A549 (cell line): ENCODE data around the gene GUK1.

Source experiments
- RAD21 ChIP-seq, 2 experiments: fragments of >200 bp in 1 of 2; sonication (Bioruptor Twin) in 1 of 2; formaldehyde crosslinking in 1 of 2; IDR thresholded peaks in 1 of 2; conservative IDR thresholded peaks in 1 of 2; 2 replicates in 1 of 2; 3 replicates in 1 of 2; pipeline ENCODE4 v1.6.1; 2012 to 2018; ENCODE audit warnings: inconsistent platforms in 1 of 2
- TF ChIP-seq, protein P1 (sequence below): fragments of >200 bp; sonication (Bioruptor Twin); formaldehyde crosslinking; IDR thresholded peaks from 3 replicates; pipeline ENCODE4 v1.5.1; 2016

DNA sequence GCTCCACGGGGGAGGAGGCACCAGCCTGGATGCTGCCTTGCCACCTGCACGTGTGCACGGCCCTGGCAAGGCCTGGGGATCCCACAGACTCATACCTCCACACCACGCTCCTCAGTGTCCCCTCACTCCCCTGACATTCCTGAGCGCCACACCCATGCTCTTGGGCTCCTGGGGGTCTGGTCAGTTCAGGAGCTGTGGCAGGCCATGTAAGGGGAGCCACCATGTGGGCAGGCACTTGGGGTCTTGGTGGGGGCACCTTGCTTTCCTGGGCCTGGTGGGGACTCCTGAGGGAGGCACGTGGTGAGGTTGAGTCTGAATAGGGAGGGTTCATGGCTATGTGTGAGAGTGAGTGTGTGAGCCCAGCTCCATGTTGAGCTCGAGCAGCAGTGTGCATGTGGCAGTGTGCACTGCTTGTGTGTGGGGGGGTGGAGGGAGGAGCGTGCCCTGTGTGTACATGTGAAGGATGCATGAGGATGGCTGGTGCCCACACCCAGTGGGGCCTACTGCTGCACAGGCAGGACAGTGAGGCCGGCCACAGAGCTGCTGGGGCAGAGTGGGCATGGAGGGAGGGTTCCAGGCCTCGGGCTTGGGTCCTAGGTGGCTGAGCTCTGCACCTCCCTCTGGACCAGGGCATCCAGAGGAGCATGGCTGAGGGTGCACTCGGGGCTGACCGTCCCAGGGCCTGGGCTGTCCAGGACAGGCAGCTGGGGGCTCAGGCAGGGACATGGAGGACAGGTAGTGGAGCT, 11.3 kb downstream of the GUK1 start:
- TF ChIP-seq RAD21 (conservative IDR thresholded peaks at IDR 0.05 in 1 of 2, IDR thresholded peaks at IDR 0.05 in 1 of 2) = no peak
- TF ChIP-seq, protein P1, sequence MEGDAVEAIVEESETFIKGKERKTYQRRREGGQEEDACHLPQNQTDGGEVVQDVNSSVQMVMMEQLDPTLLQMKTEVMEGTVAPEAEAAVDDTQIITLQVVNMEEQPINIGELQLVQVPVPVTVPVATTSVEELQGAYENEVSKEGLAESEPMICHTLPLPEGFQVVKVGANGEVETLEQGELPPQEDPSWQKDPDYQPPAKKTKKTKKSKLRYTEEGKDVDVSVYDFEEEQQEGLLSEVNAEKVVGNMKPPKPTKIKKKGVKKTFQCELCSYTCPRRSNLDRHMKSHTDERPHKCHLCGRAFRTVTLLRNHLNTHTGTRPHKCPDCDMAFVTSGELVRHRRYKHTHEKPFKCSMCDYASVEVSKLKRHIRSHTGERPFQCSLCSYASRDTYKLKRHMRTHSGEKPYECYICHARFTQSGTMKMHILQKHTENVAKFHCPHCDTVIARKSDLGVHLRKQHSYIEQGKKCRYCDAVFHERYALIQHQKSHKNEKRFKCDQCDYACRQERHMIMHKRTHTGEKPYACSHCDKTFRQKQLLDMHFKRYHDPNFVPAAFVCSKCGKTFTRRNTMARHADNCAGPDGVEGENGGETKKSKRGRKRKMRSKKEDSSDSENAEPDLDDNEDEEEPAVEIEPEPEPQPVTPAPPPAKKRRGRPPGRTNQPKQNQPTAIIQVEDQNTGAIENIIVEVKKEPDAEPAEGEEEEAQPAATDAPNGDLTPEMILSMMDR = no peak
